GM19455 (cell line): ENCODE results near the gene BBLN.

Experiments
- ATAC-seq: cut with Tn5 transposase; IDR thresholded peaks from one replicate; pipeline ENCODE4 v1.9.1; 2021; ENCODE audit not compliant: unreplicated experiment

BBLN gene

DNA sequence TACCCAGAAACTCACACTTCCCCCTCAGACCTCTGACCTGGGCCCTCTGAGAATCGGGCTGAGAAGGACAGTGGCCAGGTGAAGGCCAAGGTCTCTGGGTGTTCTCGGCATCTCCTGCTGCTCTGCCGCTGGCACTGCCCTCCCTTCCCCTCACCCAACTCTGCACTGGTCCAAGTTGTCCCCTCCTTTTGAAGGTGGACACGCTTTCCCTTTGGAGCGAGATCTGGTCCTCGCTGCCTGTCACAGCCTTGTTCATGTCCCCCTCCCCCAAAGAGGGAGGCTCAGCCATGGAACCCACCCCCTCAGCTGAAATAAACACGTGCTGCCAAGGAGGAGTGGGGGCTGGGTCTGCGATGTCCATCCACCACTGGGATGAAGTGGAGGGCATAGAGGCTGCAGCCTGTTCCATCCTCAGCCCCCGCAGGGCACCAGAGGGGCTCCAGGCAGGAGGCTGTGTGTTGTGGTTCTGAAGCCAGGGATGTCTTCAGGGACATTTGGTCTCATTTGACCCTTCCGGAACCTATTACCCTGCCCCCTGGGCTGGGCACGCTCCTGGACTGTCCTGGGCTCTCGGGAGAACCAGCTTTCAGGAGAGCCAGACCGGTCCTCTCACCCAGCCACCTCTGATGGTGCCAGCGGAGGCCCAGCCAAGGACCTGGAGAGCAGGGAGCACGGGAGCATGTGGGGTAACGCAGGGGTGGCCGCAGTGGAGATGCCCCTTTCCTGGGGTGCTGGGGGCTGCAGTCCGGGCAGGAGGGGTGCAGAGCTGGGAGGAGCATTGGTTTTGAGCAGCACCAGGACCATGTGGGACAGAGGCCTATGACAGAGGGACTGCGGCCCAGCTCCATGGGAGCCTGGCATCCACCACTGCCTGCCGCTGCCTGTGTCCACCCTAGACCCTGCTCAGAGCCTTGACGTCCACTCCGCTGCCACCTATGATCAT is 15.6 kb upstream of the BBLN start:
- no peak for ATAC-seq

DNA sequence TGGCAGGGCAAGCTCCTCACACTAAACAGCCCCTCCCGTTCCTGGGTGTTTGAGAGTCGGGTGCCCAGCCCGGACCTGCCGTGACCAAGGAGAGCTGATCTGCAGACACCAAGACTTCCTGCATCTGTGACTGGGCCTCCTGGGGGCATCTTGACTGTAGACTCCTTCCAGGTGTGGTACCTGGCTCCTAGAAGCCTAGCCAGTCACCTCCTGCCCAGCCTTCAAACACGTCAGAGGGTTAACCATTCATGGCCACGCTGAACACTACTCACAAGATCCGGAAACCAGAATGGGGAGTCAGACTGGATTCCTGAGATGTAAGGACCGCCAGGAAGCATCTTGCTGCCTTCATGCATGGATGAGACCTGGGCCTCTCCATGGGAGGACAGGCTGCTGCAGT is 14.5 kb upstream of the BBLN start:
- no peak for ATAC-seq

DNA sequence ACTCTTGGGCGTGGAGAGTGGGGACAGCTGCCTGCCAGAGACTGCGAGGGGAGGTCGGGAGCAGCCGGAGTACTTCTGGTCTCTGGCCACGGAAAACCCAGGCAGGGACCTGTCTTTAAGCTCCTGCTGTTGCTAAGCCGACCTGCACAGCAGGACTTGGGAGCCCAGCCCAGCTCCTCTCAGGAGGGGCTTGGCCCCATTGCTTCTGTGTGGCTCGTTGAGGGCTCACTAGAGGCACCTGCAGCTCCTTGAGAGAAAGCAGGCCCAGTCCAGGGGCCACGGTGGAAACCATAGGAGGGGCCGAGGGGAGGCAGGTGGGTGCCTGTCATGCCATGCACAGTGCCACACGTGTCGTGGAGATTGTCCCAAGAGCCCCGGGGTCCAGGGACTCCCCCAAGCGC is 14.1 kb upstream of the BBLN start:
- ATAC-seq: no peak

DNA sequence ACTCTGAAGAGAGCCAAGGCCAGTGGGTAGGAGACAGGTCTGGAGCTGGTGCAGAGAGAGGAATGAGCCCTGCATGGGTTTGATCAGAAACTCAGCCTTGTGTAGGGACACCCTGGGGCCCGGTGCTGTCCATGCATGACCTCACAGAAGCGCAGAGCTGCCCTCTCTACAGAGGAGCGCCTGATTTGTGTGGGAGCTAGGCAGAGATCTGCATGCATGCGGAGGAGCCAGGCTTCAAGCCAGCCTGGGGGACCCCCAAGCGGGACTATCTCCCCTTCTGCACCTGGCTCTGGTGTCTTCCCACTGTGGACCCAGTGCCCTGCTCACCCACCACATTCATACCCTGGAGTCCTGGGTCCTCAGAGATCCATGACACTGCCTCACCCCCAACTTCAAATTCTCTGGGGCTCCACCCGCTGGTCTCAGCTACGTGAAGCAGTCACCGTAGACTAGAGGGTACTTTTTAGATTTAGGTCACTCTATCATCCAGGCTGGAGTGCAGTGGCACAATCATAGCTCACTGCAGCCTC is 13.4 kb upstream of the BBLN start:
- no peak for ATAC-seq

DNA sequence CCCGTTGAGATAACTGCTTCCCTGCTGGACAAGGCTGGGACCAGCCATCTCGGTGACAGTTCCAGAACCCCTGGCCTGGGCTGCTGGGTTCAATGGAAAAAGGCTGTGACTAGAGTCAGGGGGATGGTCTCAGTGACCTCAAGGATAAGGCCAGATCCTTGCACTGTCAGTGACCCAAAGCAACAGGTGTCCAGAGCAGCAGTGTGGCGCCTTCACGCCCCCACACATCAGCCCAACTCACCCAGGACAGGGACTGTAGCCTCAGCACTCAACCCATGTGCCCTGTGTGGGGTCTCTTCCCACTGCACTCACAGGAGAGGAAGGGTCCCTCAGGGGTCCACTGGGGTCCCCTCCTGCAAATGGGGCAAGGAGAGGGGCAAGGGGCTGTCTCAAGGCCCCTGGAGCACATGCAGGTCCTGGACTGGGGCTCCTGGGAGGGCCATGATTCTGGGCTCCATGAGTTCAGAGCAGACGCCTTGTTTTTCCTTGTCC is 11.5 kb upstream of the BBLN start:
- no peak for ATAC-seq

DNA sequence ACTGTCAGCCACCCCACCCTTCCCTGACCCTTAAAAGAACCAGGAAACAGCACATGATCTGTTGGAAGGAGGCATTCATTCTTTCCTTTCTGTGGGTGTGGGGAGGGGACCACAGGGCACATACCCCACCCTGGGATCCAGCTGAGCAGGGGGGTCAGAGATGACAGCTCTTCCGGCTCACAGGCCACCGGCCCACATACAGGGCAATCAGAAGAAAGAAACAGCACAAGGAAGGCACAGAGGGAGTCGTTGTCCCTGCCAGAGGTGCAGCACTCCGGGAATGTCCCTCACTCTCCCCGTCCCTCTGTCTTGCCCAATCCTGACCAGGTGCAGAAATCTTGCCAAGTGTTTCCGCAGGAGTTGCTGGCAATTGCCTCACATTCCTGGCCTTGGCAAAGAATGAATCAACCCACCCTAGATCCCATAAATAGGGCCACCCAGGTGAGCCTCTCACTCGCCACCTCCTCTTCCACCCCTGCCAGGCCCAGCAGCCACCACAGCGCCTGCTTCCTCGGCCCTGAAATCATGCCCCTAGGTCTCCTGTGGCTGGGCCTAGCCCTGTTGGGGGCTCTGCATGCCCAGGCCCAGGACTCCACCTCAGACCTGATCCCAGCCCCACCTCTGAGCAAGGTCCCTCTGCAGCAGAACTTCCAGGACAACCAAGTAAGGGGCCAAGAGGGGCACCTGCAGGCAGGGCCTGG is 10.9 kb upstream of the BBLN start, which contains the start of gene LCN2:
Gene LCN2 (plus strand): TSS at position 453 of the 701 bp plus-strand sequence. CDS start 73 bp downstream, at position 526.
- no peak for ATAC-seq

DNA sequence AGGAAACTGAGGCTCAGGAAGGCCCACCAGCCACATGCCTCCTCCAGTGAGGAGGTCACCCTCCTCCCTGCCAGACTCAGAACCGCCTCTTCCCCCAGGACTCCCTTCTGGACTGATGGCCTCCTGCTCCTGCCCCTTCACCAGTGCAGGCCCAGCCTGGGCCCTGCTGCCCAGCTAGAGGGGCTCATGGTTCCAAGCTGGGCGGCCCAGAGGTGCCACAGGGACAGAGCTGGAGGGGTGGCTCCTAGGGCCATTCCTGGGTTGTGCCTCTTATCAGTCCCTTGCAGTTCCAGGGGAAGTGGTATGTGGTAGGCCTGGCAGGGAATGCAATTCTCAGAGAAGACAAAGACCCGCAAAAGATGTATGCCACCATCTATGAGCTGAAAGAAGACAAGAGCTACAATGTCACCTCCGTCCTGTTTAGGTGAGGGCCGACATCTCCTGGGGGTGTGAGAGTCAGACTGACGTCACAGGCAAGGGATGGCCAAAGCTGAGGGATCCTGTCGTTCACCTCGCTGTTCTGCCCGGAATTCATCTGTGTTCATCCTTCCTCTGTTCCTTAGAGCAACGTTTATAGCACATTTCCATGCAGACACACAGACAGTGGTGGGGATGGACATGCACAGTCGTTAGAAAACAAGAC is 10.0 kb upstream of the BBLN start:
- ATAC-seq: no peak

DNA sequence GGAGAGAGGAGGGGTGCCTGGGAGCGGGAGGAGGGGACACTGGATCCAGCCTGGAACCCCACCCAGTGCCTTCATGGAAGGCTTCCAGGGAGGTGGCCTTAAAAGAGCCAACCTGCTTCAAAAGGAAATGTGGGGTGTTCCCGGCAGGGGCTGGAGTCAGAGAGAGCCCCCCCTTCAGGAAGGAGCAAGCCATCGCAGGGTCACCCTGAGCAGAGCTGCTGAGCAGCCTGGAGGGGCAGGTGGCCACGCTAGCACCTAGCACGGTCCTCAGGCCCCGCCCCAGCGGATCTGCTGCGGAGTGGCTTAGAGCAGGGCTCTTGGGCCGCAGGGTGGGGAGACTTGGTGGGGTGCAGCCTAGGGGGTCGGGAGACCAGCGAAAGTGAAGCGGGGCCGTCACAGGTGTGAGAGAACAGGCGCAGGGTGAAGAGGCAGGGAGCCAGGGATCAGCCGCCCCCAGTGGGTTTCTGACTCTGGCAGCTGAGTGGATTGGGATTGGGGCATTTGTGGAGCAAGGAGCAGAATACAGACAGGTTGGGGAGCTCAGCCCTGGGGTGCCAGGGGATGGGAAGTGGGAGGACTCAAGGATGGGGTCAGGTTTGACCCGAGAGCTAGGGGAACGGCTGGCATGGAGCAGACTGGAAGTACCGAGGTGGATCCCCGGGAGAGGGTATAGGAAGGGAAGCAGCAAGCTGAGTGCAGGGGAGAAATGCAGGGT is 9.3 kb upstream of the BBLN start:
- ATAC-seq: no peak

DNA sequence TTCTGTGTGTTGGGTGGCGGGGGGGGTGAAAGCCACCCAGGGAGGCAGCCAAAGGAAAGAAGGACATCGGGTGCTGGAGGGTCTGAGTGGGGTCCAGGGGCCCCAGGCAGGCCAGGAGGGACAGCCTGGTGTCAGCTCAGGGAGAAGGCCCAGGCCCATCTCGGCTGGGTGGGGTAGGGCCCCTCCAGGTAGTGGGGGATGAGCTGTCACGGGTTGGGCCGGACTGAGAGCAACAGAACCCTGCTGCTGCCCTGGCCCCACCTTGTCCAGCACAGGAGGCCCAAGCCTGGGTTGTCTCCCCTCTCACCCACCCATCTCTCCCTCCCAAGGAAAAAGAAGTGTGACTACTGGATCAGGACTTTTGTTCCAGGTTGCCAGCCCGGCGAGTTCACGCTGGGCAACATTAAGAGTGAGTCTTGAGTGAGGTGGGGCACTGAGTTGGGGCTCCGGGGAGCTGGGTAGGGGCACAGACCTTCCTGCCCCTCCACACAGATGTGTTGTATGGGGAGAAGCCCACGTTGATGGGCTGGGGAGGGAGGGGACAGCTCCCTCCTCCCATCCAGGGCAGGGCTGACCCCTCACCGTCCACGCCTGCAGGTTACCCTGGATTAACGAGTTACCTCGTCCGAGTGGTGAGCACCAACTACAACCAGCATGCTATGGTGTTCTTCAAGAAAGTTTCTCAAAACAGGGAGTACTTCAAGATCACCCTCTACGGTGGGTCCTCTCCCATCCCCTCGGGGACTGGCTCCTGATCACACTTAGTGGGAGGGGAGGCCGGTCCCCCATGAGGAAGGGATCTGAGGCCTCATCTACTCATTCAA is 8.5 kb upstream of the BBLN start:
- no peak for ATAC-seq

DNA sequence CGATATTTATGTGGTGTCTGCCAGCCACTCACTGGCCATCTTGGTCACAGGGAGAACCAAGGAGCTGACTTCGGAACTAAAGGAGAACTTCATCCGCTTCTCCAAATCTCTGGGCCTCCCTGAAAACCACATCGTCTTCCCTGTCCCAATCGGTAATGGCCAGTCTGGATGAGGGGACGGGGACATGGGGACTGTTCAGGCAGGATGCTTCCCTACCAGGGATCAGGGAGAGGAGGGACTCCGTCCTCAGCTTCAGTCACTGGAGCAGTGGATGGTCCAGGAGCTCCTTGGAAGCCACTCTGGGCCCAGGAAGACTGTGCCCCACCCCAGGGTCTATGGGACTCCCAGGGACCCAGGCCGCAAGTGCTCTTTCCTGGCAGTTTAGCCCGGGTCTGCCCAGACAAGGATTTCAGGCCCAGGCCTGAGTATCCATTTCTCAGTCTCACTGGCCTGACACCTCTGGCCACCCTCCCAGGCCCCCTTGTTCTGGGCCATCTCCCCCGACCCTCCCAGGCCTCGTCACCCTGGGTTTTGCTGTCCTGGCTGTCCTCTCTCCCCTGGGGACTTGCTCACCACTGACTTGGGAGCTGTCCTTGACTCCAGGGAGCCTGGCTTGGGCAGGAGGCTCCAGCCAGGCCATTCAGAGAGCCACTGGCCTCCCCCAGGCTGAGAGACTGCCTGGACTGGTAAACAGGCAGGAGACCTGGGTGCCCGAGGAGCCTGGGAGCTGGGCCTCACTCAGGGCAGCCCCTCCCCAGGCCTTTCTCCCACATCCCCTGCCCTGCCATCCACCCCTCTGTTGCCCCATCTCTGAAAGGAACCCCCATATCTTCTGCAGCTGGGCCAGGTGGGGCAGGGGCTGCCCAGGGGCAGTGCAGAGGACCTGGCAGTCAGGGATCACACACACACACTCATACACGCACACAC is 7.7 kb upstream of the BBLN start:
- ATAC-seq: no peak

DNA sequence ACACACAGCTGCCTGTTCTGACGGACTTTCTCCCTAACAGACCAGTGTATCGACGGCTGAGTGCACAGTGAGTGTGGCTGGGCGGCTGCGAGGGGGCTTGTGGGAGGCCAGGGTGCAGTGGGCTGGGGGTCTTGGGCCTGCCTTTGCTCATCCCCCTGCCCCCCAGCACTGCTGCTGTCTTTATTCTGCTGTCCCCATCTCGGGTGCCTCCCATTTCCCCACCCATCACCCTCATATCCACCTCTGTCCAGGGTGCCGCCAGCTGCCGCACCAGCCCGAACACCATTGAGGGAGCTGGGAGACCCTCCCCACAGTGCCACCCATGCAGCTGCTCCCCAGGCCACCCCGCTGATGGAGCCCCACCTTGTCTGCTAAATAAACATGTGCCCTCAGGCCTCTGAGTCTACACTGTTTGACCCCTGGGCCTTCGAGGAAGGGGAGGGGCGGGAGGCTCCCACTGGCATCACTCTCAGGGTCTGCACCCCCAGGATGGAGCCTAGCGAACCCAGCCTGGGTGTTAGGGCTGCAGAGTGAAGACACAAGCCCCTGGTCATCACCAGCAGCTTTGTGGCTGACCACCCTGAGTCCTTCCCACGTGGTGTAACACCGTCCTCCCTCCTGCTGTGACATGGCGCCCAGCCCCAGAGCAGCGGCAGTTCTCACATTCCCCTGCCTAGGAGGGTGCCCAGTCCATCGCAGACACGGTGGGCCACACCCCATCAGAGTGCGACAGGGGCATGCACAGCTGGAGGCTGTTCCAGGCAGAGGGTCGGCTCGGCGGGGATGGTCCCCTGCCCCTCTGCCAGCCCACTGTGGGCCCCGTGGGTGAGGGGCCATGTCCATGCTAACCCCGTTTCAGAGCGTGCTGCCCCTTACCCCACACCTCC is 6.8 kb upstream of the BBLN start:
- ATAC-seq: no peak

DNA sequence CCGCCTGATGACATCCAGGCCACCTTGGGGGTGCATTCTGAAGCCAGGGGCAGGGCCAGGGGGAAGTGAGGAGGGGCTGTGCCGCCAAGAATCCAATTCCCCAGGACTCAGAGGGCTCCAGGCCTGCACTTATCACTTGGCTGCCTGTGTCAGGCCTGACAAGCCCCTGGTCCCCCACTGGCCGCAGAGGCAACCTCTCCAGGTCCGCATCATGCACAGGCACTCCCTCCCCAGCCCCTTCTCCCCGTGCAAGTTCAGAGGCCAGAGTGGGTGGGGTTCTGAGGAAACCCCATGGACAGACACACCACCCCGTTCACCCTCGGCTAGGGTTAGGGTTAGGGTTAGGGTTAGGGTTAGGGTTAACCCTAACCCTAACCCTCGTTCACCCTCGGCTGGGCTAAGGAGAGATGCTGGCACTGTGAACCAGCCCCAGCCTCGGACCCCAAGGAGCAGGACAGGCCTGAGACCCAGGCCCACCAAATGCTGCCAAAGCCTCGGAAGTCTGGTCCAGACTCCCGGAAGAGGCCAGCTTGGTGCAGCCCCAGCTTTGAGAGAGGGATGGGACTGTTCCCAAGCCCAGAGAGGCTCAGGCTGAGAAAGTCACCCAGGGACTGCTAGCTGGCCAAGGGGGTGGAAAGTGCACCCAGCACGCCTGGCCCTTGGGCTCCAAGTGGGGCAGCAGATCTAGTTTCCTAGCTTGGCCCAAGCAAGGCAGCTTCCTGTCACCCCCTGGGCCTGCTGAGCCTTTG is 5.9 kb upstream of the BBLN start:
- ATAC-seq: no peak

DNA sequence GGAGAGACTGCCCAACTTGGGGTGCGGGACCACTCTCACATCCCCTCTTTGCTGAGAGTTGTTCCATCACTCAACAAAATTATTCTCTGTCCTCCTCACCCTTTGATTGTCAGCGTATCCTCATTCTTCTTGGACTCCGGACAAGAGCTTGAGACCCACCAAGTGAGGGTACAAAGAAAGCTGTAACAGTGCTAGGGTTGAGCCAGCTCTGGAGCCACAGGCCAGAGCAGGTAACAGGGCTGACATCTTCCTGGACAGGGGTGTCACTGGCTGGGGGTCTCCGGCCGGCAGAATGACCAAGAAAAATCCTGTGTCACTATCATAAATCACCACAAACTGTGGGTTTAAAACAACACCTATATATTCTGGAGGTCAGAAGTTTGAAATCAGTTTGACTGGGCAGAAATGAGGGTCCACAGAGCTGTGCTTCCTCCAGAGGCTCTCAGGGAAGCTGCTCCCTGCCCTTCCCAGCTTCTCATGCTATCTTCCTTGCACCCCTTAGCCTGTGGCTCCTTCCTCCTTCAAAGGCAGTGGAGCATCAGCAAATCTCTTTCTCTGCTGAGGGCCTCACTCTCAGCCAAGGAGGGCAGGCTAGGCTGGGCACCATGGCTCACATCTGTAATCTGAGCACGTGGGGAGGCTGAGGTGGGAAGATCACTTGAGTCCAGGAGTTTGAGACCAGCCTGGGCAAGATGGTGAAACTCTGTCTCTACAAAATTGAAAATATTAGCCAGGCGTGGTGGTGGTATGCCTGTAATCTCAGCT is 4.1 kb upstream of the BBLN start:
- ATAC-seq: no peak

DNA sequence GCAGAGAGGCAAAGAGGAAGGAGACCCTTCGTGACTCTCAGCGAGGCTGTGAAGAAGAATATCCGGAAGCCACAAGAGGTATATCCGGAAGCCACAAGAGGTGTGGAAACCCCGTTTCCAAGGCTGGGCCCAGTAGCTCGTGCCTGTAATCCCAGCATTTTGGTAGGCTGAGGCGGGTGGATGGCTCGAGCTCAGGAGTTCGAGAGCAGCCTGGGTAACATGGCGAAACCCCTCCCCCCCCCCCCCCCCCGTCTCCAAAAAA is 612 bp upstream of the BBLN start:
- peak; percentile 17 for ATAC-seq

DNA sequence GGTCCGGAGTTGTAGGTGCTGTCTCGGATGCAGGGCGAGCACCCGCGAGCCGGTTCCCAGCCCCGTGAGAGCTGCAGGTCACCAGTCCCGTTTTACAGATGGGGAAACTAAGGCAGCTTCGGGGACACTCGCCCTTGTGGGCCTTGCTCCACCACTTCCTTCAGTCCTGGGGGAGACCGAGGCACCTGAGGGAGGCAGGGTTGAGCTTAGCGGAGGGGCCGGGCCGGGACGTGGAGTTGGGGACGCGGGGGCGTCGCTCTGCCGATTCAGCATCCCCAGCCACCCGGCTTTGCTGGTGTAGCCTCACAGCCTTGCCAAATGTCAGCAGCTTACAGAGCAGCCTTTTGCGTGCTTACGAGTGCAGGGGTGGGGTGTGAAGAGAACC is 530 bp downstream of the BBLN start:
- peak; percentile 12 for ATAC-seq

DNA sequence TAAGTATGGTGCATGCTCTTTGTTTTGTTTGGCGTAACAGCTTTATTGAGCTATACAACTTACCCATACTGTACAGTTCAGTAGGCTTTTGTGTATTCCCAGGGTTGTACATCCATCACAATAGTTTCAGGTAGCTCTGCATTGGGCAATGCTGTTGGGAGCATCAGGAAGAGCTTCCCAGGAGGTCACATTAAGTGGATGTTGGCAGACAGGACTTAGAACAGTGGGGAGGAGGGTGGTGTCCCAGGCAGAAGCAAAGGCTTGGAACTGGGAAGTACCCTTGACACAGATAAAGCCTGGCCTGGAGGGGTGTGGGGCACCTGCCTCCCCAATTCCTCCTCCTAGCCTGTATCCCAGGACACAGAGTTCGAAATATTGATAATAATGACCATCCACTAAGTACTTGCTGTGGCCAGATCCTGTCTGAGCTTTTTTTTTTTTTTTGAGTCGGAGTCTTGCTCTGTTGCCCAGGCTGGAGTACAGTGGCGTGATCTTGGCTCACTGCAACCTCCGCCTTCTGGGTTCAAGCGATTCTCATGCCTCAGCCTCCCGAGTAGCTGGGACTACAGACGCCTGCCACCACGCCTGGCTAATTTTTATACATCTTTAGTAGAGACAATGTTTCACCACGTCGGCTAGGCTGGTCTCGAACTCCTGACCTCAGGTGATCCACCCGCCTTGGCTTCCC is 1.3 kb downstream of the BBLN start:
- no peak for ATAC-seq
